Glutamatergic neuron (in vitro differentiated cells): ENCODE results near the gene ZBTB7A. TPM values are rescaled to one million over a fixed set of nuclear protein-coding genes. Genes with fewer than 3 reads are reported as not detected.

Source experiments
- DNase-seq: peaks from one replicate; pipeline ENCODE4 v3.0.0; 2022
- H3K27ac Mint-ChIP-seq: one replicate; pipeline ENCODE4 v1.8.0; 2020; ENCODE audit warnings: mild to moderate bottlenecking, mixed read lengths, inconsistent platforms; ENCODE audit not compliant: unreplicated experiment
- H3K27me3 Mint-ChIP-seq: one replicate; pipeline ENCODE4 v1.8.0; 2020; ENCODE audit warnings: mild to moderate bottlenecking, moderate library complexity, mixed read lengths, inconsistent platforms; ENCODE audit not compliant: unreplicated experiment
- H3K36me3 Mint-ChIP-seq: one replicate; pipeline ENCODE4 v1.8.0; 2020; ENCODE audit warnings: mild to moderate bottlenecking, mixed read lengths, inconsistent platforms; ENCODE audit not compliant: unreplicated experiment
- H3K4me1 Mint-ChIP-seq: one replicate; pipeline ENCODE4 v1.8.0; 2020; ENCODE audit warnings: mild to moderate bottlenecking, low read depth, mixed read lengths, inconsistent platforms; ENCODE audit not compliant: unreplicated experiment
- H3K4me3 Mint-ChIP-seq: one replicate; pipeline ENCODE4 v1.8.0; 2020; ENCODE audit warnings: mild to moderate bottlenecking, mixed read lengths, inconsistent platforms; ENCODE audit not compliant: unreplicated experiment
- H3K9me3 Mint-ChIP-seq: one replicate; pipeline ENCODE4 v1.8.0; 2020; ENCODE audit warnings: mild to moderate bottlenecking, moderate library complexity, mixed read lengths, inconsistent platforms; ENCODE audit not compliant: unreplicated experiment
- long read RNA-seq: library from polyadenylated mRNA; unstranded; transcript quantifications from one replicate; pipeline ENCODE4 v2.0.0, GENCODE V29; 2020; ENCODE audit not compliant: unreplicated experiment
- total RNA-seq: library from RNA; stranded (reverse); fragmentation: NEBNext Ultra II Directional; extraction: Animal tissue kit (Norgen Biotek cat#: 25700); gene quantifications from one replicate; pipeline ENCODE4 v1.2.1, GENCODE V29; 2021; ENCODE audit not compliant: unreplicated experiment
- TF ChIP-seq, protein P1 (sequence below): fragments of 200-600 bp; sonication (generic); IDR thresholded peaks from one replicate; pipeline ENCODE4 v1.5.0; 2021; ENCODE audit not compliant: partially characterized antibody, unreplicated experiment

The ZBTB7A gene
- 21.8 TPM for total RNA-seq
- long read RNA-seq, result 0 reads

DNA sequence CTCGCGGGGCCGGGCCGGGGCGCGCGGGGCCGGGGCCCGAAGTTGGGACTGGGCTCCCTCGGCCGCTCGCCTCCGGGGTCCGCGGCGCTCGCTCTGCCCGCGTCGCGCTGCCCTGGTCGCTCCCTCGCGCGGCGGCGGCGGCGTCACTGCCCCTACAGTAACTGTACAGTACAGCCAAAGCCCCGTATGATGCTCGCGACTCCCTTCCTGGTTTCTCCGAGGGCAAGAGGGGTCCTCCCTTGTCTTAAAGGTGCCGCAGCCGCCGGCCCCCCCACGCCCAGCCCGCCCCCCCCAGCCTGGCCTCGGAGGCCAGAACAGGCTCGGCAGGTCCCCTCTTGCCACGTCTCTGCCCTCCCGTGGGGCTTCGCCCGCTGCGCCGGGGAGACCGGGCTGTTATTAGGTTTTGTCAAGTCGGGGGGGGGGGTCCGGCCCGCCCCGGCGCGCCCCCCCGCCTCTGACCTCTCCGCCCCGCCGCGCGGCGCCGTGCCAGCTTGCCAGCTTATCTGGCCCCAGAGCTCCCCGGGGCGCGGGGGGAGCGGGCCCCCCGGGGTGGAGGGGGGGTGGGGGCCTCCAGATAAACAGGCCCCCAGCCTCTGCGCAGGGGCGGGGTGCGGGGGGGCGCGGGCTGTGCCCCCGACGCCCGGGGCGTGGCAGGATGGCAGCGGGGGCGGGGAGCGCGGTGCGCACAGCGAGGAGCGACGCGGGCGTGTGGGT lies at the start of gene ZBTB7A:
TSS of gene ZBTB7A (minus strand) at position 218 of the 714 bp plus-strand sequence. CDS start 11,667 bp downstream, outside the sequence.
- Mint-ChIP-seq H3K9me3 (peaks cover 3% of the 10 kb centered on the region), H3K27ac (no peak within 1 kb of the TSS), H3K36me3 (no peaks in the 10 kb centered on the region), H3K4me3 (no peak within 1 kb of the TSS), H3K4me1 (no peaks in the 10 kb centered on the region), H3K27me3 (peaks cover 6% of the 10 kb centered on the region)
- TF ChIP-seq, protein P1, sequence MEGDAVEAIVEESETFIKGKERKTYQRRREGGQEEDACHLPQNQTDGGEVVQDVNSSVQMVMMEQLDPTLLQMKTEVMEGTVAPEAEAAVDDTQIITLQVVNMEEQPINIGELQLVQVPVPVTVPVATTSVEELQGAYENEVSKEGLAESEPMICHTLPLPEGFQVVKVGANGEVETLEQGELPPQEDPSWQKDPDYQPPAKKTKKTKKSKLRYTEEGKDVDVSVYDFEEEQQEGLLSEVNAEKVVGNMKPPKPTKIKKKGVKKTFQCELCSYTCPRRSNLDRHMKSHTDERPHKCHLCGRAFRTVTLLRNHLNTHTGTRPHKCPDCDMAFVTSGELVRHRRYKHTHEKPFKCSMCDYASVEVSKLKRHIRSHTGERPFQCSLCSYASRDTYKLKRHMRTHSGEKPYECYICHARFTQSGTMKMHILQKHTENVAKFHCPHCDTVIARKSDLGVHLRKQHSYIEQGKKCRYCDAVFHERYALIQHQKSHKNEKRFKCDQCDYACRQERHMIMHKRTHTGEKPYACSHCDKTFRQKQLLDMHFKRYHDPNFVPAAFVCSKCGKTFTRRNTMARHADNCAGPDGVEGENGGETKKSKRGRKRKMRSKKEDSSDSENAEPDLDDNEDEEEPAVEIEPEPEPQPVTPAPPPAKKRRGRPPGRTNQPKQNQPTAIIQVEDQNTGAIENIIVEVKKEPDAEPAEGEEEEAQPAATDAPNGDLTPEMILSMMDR, result peak; percentile 11
- peak; percentile 84 for DNase-seq

DNA sequence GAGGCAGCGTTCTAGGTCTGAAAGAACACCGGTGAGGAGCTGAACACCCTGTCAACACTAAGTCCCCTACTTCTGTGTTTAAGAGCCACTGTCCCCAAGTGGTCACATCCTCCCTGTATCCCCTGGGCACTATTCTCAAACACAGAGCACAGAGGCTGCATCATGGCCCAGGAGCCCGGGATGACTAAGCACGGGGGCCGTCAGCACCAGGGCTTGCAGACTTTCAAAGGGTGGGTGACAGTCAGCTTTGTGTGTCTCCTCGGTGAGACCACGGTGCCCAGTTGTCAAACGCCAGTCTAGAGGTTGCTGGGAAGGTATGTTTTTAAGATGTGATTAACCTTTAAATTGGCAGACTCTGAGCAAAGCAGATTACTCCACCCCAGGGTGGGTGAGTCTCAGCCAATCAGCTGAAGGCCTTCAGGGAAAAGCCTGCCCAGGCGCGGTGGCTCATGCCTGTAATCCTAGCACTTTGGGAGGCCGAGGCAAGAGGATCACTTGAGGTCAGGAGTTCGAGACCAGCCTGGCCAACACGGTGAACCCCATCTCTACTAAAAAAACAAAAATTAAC lies 49.2 kb upstream of the ZBTB7A start:
- Mint-ChIP-seq H3K4me3 (no peak overlapping the region), H3K36me3 (peaks cover 5% of the 10 kb centered on the region), H3K27ac (peak overlapping the region; percentile 33), H3K9me3 (peaks cover 9% of the 10 kb centered on the region), H3K27me3 (peaks cover 10% of the 10 kb centered on the region), H3K4me1 (peaks cover 2% of the 10 kb centered on the region)
- DNase-seq, result no peak
- TF ChIP-seq, protein P1, result no peak

DNA sequence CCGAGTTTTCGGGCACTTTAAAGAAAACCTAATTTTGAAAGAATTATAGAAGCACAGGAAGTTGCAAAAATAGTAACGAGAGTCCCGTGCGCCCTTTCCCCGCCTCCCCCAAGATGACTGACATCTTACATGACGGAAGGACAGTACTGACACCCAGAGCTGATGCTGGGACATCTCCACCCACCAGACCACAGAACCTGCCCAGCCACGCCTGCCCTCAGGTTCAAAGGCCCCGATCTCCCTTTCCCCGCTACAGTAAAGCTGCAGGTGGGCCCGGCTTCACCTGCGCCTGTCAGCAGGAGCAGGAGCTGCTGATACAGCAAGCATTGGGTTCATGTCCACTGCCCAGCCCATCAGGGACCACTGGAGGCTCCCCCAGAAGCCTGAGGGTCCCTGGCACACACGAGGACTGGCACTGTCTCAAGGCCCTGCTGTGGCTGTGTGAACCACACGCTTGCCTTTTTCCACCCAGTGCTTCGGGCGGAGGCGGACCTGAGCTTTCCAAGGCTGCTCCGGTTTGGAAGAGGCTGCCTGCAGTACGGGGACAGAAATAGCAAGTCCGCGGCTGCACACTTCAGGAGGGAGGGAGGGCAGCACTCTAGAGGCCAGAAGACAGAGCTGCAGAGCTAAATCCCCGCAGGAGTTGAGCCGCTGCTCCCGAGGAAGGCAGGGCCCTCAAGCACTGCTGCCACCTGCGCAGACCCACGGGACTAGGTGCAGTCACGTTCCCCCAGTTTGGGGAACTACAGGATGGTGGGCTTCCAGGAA lies 48.5 kb upstream of the ZBTB7A start:
- no peak overlapping the region for H3K27ac Mint-ChIP-seq
- DNase-seq, result peak; percentile 35
- peaks cover 10% of the 10 kb centered on the region for H3K27me3 Mint-ChIP-seq
- no peak overlapping the region for H3K4me3 Mint-ChIP-seq
- TF ChIP-seq, protein P1, result no peak
- peaks cover 9% of the 10 kb centered on the region for H3K9me3 Mint-ChIP-seq
- H3K36me3 Mint-ChIP-seq, result peaks cover 5% of the 10 kb centered on the region
- peaks cover 2% of the 10 kb centered on the region for H3K4me1 Mint-ChIP-seq

DNA sequence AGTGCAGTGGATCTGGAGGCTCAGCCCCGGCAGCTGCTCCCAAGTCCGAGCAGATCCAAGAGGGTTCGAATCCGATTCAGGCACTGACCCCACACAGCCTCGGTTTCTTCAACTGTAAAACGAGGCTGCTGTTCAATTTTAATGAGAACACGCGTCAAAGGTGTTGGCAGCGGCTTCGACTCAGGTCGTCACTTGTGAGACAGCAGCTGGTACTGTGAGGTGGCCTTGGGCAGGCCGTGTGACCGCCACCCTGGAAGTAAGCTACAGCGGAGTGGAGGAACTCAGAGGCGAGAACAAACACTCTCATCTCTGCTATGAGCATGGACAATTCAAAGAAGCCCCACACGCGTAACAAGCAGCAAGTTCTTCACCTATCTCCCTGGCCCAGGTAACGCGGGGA lies 47.5 kb upstream of the ZBTB7A start:
- H3K27ac Mint-ChIP-seq, result no peak overlapping the region
- no peak overlapping the region for H3K4me3 Mint-ChIP-seq
- DNase-seq, result no peak
- H3K9me3 Mint-ChIP-seq, result peaks cover 7% of the 10 kb centered on the region
- peaks cover 2% of the 10 kb centered on the region for H3K4me1 Mint-ChIP-seq
- H3K27me3 Mint-ChIP-seq, result peaks cover 10% of the 10 kb centered on the region
- peaks cover 5% of the 10 kb centered on the region for H3K36me3 Mint-ChIP-seq
- TF ChIP-seq, protein P1, result no peak
